Mononuclear cell (primary cell): ENCODE data around the gene SAMD14. TPM values are rescaled to one million over a fixed set of nuclear protein-coding genes. Genes with fewer than 3 reads are reported as not detected.

Experiments used
- H3K27me3 ChIP-seq: 2 replicates; pipeline ENCODE4 v1.6.0; 2011; ENCODE audit warnings: low read length, control low read depth; ENCODE audit not compliant: insufficient read depth
- H3K4me1 ChIP-seq: 2 replicates; pipeline ENCODE4 v1.5.1; 2011; ENCODE audit warnings: mild to moderate bottlenecking, low read length, control low read depth; ENCODE audit not compliant: insufficient read depth
- H3K4me3 ChIP-seq: 2 replicates; pipeline ENCODE4 v1.5.1; 2011; ENCODE audit warnings: mild to moderate bottlenecking, low read length, moderate library complexity
- H3K9me3 ChIP-seq: 2 replicates; pipeline ENCODE4 v1.5.1; 2011; ENCODE audit warnings: low read depth, mild to moderate bottlenecking, control low read depth, low read length
- total RNA-seq: library from RNA; depleted of rRNA; stranded (reverse); fragments of >200 nt; gene quantifications from one replicate; pipeline ENCODE4 v1.2.3, GENCODE V29; 2012

SAMD14 gene
- total RNA-seq, 1 donor = 0.63 TPM

DNA sequence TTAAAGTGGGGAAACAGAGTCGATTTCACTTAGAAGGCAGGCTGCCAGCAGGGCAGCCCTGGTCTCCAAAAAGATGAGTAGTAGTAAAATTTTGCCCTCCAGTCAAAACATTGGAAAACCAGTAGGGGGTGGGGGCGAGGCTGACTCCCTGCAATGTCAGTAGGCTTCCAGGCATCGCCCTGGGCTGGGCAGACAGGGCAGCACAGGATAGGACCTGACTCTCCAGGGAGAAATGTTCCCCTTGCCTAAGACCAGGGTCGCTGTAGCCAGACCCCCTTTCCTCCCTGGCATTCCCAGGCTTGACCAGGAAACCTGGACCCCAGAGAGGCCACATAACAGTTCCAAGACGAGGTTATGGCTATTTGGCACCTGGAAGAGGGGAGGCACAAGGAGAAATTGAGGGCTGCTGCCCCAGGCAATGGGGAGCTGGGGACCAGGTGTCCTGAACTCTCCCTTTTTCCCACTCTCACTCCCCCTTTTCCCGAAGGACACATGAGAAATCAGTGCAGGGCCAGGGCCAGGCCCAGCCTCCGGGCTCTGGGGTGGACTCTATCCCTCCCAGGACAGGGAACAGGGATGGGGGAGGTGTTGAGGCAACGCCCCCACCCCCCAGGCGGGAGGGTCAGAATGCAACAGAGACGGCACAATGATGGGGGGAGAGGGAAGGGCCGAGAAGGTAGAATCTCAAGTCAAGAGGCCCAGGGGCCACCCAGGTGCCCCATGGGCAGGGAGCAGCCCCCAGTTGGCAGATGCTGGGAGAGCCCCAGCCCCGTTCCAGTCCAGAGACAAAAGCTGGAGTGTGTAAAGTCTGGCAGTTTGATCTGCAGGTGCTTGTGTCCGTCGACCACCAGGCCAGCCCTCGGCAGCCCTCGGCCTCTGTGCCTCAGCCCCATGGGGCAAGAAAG, 4.5 kb upstream of the SAMD14 start:
- H3K4me3 ChIP-seq = no peak overlapping the region
- peaks cover 18% of the 10 kb centered on the region for H3K4me1 ChIP-seq
- peaks cover 4% of the 10 kb centered on the region for H3K27me3 ChIP-seq
- H3K9me3 ChIP-seq = no peaks in the 10 kb centered on the region

DNA sequence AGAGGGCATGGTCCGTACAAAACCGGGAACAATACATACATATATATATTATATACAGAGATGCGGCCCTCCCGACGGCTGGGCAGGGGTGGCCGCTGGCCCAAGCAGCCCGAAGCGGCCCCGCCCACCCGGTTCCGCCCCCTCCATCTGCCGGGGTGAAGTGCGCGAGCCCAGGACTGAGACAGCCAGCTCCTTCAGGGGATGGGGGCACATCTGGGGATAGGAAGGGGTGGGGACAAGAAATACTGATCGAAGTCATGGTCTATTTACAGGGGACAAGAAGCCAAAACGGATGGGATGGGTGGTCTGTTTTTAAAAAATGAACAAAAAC, 3.8 kb upstream of the SAMD14 start:
- Histone ChIP-seq H3K4me3 (no peak overlapping the region), H3K9me3 (no peaks in the 10 kb centered on the region), H3K27me3 (peaks cover 7% of the 10 kb centered on the region), H3K4me1 (peaks cover 14% of the 10 kb centered on the region)

DNA sequence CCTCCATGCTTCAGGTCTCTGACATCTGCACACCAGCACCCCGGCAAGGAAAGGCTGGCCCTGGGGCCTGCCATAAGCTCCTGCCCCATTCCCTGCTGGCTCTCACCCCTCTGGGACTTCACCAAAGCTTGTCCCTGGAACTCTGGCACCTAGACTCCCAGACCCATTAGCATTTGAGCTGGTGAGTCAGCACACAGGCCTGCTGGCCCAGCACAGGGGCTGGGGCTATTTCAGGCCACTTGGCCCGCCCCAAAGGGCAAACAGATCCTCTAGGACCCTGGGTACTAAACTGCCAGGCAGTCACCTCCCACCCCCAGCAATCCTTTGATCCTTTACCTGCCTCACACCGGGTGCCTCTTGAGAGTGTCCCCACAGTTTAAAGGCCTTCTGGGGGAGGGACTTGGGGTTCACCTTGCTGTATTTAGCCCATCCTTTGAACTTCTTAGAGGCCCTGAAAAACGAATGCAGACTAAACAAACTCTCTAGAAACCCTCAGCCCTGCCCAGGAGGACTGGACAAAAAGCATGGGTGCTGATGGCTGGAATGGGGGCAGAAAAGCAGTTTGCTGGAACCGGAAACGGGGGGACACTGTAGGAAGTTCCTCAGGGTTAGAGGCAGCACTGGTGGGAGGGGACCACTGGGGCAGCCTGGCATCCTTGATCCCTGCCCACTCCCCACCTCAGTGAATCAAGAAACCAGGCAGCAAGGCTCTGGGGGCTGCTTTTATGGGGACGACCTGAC, 3.2 kb upstream of the SAMD14 start:
- Histone ChIP-seq H3K4me1 (peaks cover 20% of the 10 kb centered on the region), H3K27me3 (peaks cover 11% of the 10 kb centered on the region), H3K9me3 (no peaks in the 10 kb centered on the region), H3K4me3 (no peak overlapping the region)

GRCh38 chr17:50132104-50132794, 2.3 kb upstream of the SAMD14 start:
- peaks cover 28% of the 10 kb centered on the region for H3K4me1 ChIP-seq
- H3K27me3 ChIP-seq = peaks cover 18% of the 10 kb centered on the region
- H3K9me3 ChIP-seq = no peaks in the 10 kb centered on the region
- no peak overlapping the region for H3K4me3 ChIP-seq

GRCh38 chr17:50130559-50131305, 772 bp upstream of the SAMD14 start:
- Histone ChIP-seq H3K4me3 (no peak overlapping the region), H3K4me1 (peaks cover 28% of the 10 kb centered on the region), H3K9me3 (no peaks in the 10 kb centered on the region)

GRCh38 chr17:50129353-50129727, 620 bp downstream of the SAMD14 start:
- Histone ChIP-seq H3K27me3 (peaks cover 18% of the 10 kb centered on the region), H3K4me3 (no peak overlapping the region), H3K4me1 (peaks cover 28% of the 10 kb centered on the region), H3K9me3 (no peaks in the 10 kb centered on the region)

More at GRCh38 chr17:50130559-50131305, 772 bp upstream of the SAMD14 start:
- peaks cover 18% of the 10 kb centered on the region for H3K27me3 ChIP-seq

- Histone ChIP-seq H3K4me3 (no peak overlapping the region), H3K9me3 (no peaks in the 10 kb centered on the region), H3K27me3 (peaks cover 18% of the 10 kb centered on the region), H3K4me1 (peaks cover 28% of the 10 kb centered on the region)
Measured at GRCh38 chr17:50128441-50129352, 1.3 kb downstream of the SAMD14 start.

DNA sequence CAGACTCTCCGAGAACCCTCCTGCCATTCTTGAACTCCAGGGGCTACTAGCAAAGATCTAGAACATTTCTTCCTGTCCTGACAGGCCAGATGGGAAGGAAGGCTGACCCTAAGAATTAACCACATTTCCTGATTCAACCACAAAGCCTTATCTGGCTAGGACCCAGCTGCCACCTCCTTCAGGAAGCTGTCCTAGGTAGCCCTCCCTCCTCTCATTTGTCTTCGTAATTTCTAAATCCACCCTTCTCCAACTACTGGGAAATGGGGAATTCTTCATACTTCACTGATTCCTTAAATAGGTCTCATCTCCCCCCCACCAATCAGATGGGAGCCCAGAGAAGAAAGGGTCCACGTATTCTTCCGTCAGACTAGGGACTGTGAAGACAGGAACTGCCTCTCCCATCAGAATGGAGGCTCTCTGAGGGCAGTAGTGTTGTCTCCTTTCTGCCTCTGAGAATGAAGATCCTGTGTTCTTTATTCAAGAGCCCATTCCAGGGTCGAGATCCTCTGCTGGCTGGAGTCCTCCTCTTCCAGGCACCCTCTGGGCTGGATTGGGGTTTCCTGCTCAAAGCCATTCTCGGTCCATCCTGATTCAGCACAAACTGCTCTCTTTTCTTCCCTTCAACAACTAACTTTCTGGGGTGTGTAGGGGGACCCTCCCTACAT, 2.1 kb downstream of the SAMD14 start:
- no peaks in the 10 kb centered on the region for H3K9me3 ChIP-seq
- no peak overlapping the region for H3K4me3 ChIP-seq
- peaks cover 18% of the 10 kb centered on the region for H3K27me3 ChIP-seq
- peaks cover 28% of the 10 kb centered on the region for H3K4me1 ChIP-seq

- H3K4me1 ChIP-seq = peaks cover 21% of the 10 kb centered on the region
- H3K4me3 ChIP-seq = no peak overlapping the region
- H3K27me3 ChIP-seq = peaks cover 16% of the 10 kb centered on the region
Measured at GRCh38 chr17:50125420-50125997, 4.5 kb downstream of the SAMD14 start.

GRCh38 chr17:50123649-50124349, 6.2 kb downstream of the SAMD14 start:
- Histone ChIP-seq H3K4me3 (no peak overlapping the region), H3K27me3 (peaks cover 20% of the 10 kb centered on the region), H3K4me1 (peaks cover 15% of the 10 kb centered on the region)

More at GRCh38 chr17:50125420-50125997, 4.5 kb downstream of the SAMD14 start:
- H3K9me3 ChIP-seq = no peaks in the 10 kb centered on the region

GRCh38 chr17:50122945-50123344, 7.0 kb downstream of the SAMD14 start:
- H3K4me3 ChIP-seq = no peak overlapping the region
- H3K27me3 ChIP-seq = peaks cover 22% of the 10 kb centered on the region
- H3K9me3 ChIP-seq = no peaks in the 10 kb centered on the region

More at GRCh38 chr17:50123649-50124349, 6.2 kb downstream of the SAMD14 start:
- H3K9me3 ChIP-seq = no peaks in the 10 kb centered on the region

DNA sequence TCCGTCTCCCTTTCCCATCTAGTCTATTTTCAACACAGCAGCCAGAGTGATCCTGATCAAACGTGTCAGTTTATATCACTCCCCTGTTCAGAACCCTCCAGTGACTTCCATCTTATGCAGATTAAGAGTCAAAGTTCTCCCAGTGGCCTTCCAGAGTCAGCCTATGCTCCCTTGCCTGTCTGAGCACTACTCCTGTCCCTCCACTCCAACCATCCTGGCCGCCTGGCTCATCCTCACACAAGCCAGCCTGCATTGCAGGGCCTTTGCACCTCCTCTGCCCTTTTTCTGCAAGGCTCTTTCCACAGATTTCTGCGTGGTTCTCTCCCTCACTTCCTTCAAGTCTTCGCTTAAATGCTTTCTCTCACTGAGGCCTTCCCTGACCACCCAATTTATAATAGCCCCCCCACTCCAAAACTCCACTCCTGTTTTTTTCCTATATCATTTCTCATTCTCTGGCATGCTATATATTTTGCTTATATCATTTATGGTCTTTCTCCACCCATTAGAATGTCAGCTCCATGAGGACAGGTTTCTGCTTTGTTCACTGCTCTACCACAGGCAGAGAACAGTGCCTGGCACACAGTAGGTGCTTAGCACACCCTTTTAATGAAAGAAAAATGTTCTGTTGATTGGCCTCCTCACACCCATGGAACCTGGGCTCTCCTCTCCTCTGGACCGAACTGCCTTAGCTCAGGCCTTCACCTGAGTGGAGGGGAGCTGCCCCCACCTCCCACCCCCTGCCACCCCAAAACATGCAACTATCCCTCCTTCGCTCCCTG, 9.3 kb downstream of the SAMD14 start:
- peaks cover 35% of the 10 kb centered on the region for H3K27me3 ChIP-seq
- H3K9me3 ChIP-seq = no peaks in the 10 kb centered on the region
- peaks cover 11% of the 10 kb centered on the region for H3K4me1 ChIP-seq
- H3K4me3 ChIP-seq = no peak overlapping the region

More at GRCh38 chr17:50122945-50123344, 7.0 kb downstream of the SAMD14 start:
- peaks cover 7% of the 10 kb centered on the region for H3K4me1 ChIP-seq
